Measurements from ENCODE around the gene LRRC45.

Gene LRRC45

DNA sequence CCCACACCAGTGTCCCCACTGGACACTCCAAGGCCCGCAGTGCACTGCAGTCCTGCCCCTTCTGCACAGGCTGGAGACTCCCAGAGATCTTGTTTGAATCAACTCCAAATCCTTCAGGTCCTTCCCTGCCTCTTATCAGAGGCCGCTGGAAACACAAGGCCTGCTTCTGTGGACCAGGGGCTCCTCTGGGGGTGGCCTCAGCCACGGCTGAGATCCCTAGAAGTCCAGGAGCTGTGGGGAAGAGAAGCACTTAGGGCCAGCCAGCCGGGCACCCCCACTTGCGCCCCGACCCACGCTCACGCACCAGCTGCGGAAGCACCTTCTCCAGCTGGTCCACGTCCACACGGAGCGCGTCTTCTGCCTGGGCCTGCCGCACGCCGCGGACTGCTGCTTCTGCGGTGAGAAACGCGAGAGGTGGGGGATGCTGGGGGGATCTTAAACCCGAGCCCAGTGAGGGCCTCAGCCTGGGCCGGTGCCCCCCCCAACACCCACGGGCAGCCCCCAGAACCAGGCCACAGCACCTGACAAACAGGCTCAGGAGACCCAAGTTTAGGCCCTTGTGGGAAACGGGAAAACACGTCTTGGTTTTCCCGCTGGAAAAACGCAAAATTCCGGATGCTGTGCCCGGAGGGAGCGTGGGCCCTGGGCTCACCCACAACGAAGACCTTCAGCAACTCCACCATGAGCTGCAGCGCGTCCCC, 4.0 kb upstream of the LRRC45 start:
- in situ Hi-C loops (cut with MboI; ENCODE audit: low sequenced_read_pairs), result no loop called here

DNA sequence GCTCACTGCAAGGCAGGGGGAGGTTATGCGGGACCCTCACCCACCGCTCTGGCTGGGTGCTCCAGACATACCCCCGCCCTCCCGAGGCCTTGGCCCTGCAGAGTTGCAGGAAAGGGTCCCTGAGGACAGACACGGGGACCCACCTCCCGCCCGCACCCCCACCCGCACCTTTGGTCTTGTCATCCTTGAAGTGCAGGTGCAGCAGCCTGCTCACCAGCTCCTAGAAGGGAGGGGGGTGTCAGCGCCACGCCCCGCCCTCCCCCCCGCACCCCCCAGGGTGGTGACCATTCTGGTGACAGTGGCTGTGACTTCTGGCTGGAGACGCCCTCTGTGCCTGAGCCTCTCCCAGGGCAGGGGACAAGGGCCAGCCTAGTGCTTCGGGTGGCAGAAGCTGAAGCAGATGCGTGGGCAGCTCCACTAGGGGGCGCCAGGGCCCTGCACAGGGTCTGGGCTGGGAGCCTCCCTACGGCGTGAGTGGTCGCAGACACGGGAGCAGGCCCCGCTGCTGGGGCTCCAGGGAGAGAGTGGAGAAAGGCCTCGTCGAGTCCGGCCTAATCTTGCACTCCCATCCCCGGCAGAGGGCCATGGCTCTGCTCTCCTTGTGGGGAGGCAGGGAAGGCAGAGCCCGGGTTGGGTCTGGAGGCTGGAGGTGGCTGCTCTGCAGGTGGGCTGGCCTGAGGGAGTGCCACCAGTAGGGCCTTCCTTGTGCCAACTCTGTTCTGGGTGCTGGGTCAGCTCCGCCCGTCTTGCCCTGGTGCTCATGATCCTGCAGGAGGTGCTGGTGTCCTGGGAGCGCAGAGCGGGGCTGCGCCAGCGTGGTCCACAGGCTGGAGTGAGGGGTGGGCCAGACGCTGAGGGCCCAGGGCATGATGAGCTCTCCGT, 3.2 kb upstream of the LRRC45 start:
- in situ Hi-C loops (cut with MboI; ENCODE audit: low sequenced_read_pairs), result no loop called here

DNA sequence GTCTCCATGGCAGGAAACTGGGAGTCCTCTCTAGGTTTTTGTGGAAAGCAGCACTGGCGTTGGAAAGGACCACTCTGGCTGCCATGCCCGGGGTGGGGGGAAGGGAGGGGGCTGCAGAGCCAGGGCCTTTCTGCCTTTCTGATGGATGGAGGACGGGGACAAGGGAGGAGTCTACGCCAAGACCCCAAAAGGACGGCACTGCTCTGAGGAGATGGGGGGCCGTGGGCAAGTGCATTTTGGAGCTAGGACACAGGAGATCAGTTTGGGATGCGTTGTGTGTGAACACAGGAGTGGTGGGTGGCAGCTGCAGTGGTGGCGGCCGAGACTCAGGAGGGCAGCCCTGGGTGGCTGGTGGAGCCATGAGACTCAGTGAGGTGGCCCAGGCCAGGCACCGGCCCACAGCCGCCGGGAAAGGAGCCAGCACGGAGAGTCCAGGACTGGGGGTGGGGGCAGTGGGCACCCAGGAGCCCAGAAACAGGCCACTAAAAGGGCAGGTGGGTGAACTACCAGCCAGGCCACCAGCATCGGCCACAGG, 2.5 kb upstream of the LRRC45 start:
- in situ Hi-C loops (cut with MboI; ENCODE audit: low sequenced_read_pairs), result no loop called here

DNA sequence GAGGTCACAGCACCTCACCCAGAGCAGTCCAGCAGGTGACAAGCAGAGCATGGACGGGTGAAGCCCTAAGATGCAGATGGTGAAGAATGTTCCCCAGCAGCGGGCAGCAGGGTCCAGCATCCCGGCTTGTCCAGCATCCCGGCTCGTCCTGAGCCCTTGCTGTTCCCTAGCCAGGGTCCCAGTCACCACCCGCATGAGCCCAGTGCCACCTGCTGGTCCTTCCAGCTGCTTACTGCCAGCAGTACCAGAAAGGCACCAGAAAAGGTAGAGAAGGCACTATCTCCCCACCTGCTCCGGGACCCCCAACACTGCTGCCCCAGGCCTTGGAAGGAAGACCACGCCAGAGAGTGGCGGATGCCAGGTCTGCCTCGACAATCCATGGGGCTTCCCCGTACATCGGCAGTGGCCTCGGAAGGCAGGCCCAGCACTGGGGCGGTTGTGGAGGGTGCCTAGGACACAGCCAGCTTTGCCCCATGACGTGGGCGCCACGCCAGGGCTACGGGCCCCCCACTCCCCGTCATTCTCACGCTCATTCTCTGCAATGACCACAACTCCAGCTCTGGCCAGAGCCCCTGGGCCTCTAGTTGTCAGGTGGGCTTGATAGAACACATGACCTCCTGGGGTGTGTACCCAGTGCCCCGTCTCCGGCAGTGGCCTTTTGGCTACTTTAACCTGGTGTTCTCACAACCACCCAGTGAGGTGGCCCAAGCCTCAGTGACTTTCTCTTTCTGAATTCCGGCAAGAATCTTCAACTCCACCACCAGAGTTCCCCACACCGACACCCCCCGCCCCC, 1.8 kb upstream of the LRRC45 start:
- in situ Hi-C loops (cut with MboI; ENCODE audit: low sequenced_read_pairs), result no loop called here

DNA sequence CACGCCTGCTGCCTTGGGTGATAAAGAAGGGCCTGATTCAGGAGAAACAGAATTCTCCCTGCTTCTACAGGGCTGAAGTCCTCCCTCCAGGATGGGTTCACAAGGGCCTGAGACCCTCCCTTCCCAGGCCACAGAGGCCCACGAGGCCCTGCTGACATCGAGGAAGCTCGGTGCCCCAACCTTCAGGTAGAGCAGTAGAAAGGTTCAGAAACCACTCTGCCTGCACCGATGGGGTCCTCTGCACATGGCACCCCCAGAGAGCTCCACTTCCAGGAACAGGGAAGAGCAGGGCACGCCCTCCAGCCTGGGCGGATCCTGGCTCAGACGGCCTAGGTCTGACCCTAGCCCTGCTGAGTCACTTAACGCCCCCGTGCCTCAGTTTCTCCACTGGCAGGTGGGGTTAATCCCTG, 1.2 kb upstream of the LRRC45 start:
- in situ Hi-C loops (cut with MboI; ENCODE audit: low sequenced_read_pairs), result no loop called here

DNA sequence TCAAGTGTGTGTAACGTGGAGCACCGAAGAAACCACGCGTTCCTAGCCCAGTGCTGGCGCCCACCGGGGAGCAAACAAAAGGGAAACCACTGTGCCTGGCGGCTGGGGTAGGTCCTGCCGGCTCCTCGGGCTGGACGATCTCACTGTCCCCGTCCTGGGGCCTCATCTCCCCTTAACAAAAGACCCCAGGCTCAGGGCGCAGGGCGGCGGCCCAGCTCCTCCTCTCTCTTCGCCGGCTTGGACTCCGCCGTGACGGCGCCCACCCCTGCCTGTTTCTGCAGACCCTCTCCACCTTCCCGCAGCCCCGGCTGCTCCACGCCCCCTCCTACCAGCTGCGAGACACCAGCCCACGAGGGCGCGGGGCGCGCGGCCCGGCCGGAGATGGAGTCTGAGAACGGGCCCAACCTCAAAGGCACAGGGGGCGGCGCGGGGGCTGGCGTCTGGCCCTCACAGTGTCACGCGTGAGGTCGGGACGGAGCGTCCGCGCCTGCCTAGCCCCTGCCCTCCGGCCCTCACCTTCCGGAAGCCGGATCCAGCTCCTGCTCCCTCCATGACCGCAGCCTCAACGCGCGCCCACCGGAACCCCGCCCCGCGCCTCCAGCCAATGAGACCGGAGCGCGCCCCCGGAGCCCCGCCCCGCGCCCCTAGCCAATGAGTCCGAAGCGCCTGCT, 660 bp upstream of the LRRC45 start, which contains the start of gene CENPX:
Gene CENPX (minus strand): TSS at position 569 of the 671 bp plus-strand sequence. CDS start 17 bp downstream, at position 552.
- in situ Hi-C loops (cut with MboI; ENCODE audit: low sequenced_read_pairs), result no loop called here

DNA sequence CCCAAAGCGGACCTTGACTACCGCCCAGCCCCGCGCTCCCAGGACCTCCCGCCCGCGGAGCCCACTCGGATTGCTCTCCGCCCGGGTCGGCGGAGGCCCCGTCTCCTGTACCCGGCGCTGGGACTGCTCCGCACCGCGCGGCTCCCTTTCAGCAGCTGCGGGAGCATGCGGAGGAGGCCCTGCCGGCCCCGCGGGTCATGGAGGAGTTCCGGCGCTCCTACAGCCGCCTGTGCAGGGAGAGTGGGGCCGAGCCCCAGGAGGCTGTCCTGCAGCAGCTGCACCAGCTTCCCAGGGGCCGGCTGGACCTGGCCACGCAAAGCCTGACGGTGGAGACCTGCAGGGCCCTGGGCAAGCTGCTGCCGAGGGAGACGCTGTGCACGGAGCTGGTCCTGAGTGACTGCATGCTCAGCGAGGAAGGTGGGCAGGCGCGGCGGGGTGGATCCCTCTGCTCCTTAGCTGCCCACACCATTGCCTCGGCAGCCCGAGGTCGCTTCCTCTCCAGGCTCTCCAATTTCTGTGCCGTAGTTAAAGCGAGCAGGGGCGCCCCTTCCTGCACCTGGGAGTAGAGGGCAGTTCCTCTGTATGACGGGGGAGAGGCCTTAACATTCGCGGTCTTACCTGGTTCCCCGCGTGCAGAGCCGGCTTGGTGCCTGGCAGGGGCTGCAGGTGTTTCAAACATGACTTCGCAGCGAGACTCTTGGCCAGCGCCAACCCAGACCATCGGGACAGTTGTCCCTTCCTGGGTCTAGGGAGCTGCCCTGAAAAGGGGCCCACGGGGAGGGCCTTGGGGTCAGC, 539 bp downstream of the LRRC45 start:
- in situ Hi-C loops (cut with MboI; ENCODE audit: low sequenced_read_pairs), result no loop called here

DNA sequence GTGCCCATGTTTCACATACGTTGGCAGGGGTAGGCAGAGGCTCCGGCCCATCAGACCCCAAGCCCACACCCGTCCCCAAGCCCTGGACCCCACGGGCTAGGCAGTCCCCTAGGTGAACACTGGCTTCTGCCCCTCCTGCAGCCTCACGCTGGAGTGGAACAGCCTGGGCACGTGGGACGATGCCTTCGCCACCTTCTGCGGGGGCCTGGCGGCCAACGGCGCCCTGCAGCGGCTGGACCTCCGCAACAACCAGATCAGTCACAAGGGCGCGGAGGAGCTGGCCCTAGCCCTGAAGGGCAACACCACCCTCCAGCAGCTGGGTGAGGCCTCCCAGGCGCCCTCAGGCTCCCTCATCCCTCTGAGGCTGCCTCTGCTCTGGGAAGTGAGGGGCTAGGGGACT, 1.8 kb downstream of the LRRC45 start:
- in situ Hi-C loops (cut with MboI; ENCODE audit: low sequenced_read_pairs), result no loop called here

DNA sequence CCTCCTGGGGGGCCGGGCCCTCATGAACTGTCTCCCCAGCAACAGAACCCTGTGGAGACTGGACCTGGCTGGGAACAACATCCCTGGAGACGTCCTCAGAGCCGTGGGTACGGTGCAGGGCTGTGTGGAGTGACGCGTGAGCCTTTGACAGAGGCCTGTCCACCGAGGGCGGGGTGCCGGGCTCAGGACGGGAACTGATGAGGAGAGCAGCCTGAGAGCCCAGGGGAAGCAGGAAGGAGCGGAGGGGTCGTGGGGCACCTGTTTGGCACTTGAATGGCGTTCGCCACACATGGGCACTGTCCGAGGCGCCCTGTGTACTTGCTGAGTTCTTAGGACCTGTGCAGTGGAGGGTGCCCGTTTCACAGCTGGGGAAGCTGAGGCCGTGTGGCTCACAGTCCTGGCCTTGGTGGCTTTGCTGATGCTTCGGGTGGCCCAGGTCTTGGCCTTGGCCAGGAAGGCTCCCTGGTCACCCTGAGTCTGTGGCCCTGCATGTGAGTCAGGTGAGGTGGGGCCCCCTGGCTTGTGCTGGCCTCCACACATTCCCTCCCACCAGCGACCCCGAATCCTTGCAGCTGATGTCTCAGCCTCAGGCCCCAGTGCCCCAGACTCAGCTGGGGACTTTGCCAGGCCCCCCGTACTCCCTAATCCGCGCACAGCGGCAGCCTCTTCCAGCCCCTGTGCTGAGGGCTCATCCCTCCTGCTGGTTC, 2.4 kb downstream of the LRRC45 start:
- in situ Hi-C loops (cut with MboI; ENCODE audit: low sequenced_read_pairs), result no loop called here

DNA sequence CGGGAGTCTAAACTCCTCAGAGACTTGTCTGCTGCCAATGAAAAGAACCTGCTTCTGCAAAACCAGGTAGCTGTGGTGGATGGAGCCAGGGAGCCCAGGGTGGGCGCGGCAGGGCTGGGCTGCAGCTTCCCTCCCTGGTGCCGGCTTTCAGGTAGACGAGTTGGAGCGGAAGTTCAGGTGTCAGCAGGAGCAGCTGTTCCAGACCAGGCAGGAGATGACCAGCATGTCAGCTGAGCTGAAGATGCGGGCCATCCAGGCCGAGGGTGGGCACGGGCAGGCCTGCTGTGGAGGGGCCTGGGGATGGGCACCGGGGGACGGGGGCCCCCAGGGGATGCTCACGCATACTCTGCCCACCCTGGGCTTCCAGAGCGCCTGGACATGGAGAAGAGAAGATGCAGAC, 5.1 kb downstream of the LRRC45 start:
- in situ Hi-C loops (cut with MboI; ENCODE audit: low sequenced_read_pairs), result no loop called here

DNA sequence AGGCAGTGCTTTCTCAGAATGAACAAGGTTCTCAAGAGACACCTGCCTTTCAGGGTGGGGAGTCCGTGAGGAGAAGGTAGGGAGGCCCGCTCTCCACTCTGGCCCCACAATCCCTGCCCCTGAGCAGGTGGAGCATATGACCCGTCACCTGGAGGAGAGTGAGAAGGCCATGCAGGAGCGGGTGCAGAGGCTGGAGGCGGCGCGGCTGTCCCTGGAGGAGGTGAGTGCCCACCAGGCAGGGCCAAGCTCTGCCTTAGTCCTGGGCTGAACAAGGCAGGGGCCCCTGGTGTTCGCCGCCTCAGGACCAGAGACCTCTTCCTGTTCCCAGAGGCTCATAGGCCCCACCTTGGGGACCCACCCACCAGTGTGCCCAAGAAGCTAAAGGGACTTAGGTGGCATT, 5.9 kb downstream of the LRRC45 start:
- in situ Hi-C loops (cut with MboI; ENCODE audit: low sequenced_read_pairs), result no loop called here

DNA sequence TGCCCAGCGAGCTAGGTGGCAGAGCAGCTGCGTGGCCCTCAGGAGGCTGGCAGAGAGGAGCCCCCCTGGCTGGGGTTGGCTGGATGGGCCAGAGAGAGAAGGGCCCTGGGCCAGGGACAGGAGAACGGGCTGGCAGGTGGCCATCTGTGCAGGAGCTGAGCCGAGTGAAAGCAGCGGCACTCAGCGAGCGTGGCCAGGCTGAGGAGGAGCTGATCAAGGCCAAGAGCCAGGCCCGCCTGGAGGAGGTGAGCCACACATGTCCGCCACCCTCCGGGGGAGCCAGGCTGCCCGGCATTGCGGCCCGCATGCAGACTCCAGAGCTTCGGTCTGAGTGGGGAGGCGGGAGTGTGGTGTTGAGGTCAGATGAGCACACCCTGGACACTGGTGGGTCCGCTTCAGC, 6.3 kb downstream of the LRRC45 start:
- in situ Hi-C loops (cut with MboI; ENCODE audit: low sequenced_read_pairs), result no loop called here

DNA sequence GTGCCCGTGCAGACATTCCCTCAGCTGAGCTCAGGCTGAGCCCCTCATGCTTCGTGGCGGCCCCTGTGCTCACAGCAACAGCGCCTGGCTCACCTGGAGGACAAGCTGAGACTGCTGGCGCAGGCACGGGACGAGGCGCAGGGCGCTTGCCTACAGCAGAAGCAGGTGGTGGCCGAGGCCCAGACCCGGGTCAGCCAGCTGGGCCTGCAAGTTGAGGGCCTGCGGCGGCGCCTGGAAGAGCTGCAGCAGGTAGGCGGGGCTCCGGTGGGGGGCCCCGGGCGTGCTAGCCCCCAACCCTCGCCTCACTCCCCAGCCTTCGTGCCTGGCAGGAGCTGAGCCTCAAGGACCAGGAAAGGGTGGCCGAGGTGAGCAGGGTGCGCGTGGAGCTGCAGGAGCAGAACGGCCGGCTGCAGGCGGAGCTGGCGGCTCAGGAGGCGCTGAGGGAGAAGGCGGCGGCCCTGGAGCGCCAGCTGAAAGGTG, 6.9 kb downstream of the LRRC45 start:
- in situ Hi-C loops (cut with MboI; ENCODE audit: low sequenced_read_pairs), result no loop called here

DNA sequence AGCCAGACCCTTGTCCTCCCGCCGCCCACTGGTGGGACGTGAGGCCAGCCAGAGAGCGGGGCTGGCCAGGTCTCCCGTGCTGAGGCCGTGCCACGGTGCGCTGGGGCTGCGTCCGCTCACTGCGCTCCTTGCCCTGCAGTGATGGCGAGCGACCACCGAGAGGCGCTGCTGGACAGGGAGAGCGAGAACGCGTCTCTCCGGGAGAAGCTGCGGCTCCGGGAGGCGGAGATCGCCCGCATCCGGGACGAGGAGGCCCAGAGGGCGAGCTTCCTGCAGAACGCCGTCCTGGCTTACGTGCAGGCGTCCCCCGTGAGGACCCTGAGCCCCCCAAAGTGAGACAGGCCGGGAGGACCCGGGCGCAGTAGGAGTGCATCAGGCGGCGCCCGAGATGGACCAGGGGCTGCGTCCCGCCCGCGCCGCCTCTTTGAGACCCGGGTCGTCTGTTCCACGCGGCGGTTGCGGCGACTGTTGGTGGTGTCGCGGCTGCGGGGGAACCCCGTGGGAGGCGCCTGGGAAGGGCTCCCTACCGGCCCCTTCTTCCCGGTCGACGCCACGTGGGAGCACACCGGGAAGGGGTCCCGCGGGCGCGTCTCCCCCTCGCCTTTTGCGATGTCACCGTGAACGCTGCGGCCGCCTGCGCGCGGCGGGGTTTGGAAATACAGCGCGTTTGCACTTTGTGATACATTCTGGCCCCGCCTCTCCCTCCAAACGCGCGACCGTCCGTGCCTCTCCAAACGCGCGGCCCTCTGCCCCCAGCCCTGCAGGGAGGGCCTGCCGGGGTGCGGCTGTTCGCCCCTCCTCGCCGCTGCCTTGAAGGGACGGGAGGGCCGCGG, 7.6 kb downstream of the LRRC45 start:
- in situ Hi-C loops (cut with MboI; ENCODE audit: low sequenced_read_pairs), result no loop called here

DNA sequence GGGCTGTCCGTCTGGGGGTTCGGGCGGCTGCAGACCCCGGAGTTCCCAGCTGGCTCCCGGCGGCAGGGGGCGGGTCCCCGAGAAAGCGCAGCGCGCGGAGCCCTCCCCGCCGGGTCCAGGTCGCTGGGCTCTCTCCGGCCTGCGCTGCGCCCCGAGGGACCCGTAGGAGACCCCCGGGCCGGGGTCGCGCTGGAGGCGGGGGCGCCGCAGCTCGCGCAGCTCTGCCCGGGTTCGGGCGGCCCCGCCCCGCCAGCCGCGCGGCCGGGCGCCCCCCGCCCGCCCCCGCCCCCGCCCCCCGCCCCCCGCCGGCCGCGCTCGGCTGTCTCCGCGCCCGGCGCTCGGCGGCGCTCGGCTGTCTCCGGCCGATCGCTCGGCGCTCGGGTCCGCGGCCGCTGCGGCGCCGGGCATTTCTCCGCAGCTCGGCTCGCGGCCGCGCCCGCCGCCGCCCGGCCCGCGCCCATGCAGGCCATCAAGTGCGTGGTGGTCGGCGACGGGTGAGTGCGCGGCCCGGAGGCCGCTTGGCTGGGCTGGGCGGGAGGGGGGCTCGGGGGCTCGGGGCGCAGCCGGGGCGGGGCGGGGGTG, 8.3 kb downstream of the LRRC45 start, which contains the start of gene RAC3:
Gene RAC3 (plus strand): TSS at position 376 of the 582 bp plus-strand sequence. CDS start 84 bp downstream, at position 460.
- in situ Hi-C loops (cut with MboI; ENCODE audit: low sequenced_read_pairs), result no loop called here

DNA sequence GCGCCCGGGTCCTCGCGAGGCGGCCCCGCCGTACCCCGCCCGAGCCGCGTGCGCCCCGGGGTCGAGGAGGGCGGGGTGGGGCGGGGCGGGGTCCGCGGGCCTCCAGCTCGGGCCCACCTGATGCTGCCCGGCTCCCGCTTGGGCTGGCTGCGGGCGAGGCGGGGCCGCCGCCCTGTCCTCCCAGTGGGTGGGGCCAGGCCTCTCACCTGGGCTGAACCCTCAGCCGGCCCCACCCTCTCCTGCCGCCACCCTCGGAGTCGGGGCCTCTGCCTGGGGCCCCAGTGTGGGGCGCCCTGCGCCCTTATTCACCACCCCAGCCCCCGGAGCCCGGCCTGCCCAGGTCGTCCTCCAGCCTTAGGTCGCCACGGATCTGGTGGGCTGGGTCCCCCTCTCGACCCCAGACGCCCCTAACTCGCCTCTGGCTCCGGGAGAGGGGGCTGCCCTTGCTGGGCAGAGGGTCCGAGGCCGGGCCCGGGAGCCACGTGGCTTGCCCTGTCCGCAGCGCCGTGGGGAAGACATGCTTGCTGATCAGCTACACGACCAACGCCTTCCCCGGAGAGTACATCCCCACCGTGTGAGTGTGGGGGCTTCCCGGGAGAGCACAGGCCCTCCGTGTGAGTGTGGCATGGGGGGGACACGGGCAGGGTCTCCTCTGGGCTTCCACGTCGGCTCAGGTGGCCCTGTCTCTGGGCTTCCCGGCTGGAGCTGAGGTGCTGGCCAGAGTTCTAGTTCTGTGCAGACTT, 9.0 kb downstream of the LRRC45 start:
- in situ Hi-C loops (cut with MboI; ENCODE audit: low sequenced_read_pairs), result no loop called here

All from hTERT RPE-1 (cell line).